Coronary artery (tissue), 2 donors: ENCODE measurements around the gene ITGB2.

Source experiments
- DNase-seq: peaks from one replicate; pipeline ENCODE4 v3.0.0-alpha.2; 2017; ENCODE audit warnings: low spot score
- H3K27ac ChIP-seq, 2 donors: fragments of 200-600 bp; sonication (generic); one replicate each; pipeline ENCODE4 v1.5.1; 2016 to 2019
- H3K4me3 ChIP-seq: fragments of 200-600 bp; sonication (generic); 2 replicates; pipeline ENCODE4 v1.5.1; 2016; ENCODE audit warnings: mild to moderate bottlenecking, moderate library complexity
- CTCF ChIP-seq: fragments of 200-600 bp; sonication (generic); IDR thresholded peaks from one replicate; pipeline ENCODE4 v1.5.1; 2019; ENCODE audit warnings: antibody characterized with exemption

ITGB2 gene

GRCh38 chr21:44842721-44843445, 77.8 kb downstream of the ITGB2 start:
- DNase-seq = no peak
- no peak overlapping the region for H3K4me3 ChIP-seq
- H3K27ac ChIP-seq = no peak overlapping the region
- no peak for TF ChIP-seq CTCF

- no peak for TF ChIP-seq CTCF
- Histone ChIP-seq H3K27ac (no peak overlapping the region), H3K4me3 (no peak overlapping the region)
- DNase-seq = no peak
These were observed 78.6 kb downstream of the ITGB2 start for GRCh38 chr21:44842087-44842486.

GRCh38 chr21:44840771-44841170, 79.9 kb downstream of the ITGB2 start:
- H3K4me3 ChIP-seq = no peak overlapping the region
- no peak for TF ChIP-seq CTCF
- H3K27ac ChIP-seq = no peak overlapping the region
- no peak for DNase-seq

GRCh38 chr21:44838951-44839350, 81.7 kb downstream of the ITGB2 start:
- DNase-seq = no peak
- no peak for TF ChIP-seq CTCF
- H3K4me3 ChIP-seq = no peak overlapping the region
- H3K27ac ChIP-seq = no peak overlapping the region

- no peak overlapping the region for H3K27ac ChIP-seq
- no peak for DNase-seq
These were observed 82.4 kb downstream of the ITGB2 start for GRCh38 chr21:44838039-44838895.

GRCh38 chr21:44837537-44837936, 83.2 kb downstream of the ITGB2 start:
- no peak for TF ChIP-seq CTCF
- Histone ChIP-seq H3K27ac (no peak overlapping the region), H3K4me3 (no peak overlapping the region)
- DNase-seq = no peak

More at GRCh38 chr21:44838039-44838895, 82.4 kb downstream of the ITGB2 start:
- no peak overlapping the region for H3K4me3 ChIP-seq
- no peak for TF ChIP-seq CTCF
